ENCODE data around the gene DNAJB6.

GRCh38 chr7:157434231-157434630 is 97.4 kb downstream of the DNAJB6 start:
- TF ChIP-seq GATA3 (IDR thresholded peaks at IDR 0.05; ENCODE audit: low read depth, low read length) (no peak), GATA2 (IDR thresholded peaks at IDR 0.05; ENCODE audit: low read depth, low read length) (no peak)
